Astrocyte of the spinal cord (primary cell): ENCODE data around the gene SLC7A7.
"Not testable (repeated sequence)": the region's sequence is repeated elsewhere in the genome, so short reads cannot be mapped to it uniquely, and the experiment has no call there.

Source experiments
- DNase-seq: peaks from one replicate; pipeline ENCODE4 v3.0.0; 2011; ENCODE audit warnings: low read depth, low spot score
- H3K4me3 ChIP-seq: 2 replicates; pipeline ENCODE4 v1.5.1; 2011; ENCODE audit warnings: low read depth, mild to moderate bottlenecking, low read length, moderate library complexity
- in situ Hi-C: cut with HindIII; loops from 2 replicates; pipeline ENCODE4 v1.10.0; 2017; ENCODE audit warnings: low sequenced_read_pairs
- TF ChIP-seq, protein P1 (sequence below): IDR thresholded peaks from 2 replicates; pipeline ENCODE4 v1.5.1; 2012; ENCODE audit warnings: low read depth, mild to moderate bottlenecking, low read length, inconsistent platforms

Gene SLC7A7

DNA sequence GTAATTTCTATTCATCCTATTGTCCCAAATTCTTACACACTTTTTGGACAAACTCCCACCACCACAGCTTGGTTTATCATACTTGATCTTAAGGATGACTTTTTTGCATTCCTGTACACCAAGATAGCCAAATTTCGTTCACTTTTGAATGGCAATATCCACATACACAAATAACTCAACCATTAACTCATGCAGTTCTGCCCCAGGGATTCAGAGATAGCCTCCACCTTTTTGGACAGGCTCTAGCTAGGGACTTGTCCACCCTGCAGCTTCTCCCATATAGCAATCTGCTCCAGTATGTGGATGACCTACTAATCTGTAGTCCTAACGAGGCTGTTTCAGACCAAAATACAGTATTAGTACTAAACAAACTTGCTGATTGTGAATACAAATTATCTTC lies 81.4 kb downstream of the SLC7A7 start:
- H3K4me3 ChIP-seq: no peak overlapping the region
- TF ChIP-seq, protein P1, sequence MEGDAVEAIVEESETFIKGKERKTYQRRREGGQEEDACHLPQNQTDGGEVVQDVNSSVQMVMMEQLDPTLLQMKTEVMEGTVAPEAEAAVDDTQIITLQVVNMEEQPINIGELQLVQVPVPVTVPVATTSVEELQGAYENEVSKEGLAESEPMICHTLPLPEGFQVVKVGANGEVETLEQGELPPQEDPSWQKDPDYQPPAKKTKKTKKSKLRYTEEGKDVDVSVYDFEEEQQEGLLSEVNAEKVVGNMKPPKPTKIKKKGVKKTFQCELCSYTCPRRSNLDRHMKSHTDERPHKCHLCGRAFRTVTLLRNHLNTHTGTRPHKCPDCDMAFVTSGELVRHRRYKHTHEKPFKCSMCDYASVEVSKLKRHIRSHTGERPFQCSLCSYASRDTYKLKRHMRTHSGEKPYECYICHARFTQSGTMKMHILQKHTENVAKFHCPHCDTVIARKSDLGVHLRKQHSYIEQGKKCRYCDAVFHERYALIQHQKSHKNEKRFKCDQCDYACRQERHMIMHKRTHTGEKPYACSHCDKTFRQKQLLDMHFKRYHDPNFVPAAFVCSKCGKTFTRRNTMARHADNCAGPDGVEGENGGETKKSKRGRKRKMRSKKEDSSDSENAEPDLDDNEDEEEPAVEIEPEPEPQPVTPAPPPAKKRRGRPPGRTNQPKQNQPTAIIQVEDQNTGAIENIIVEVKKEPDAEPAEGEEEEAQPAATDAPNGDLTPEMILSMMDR: no peak
- in situ Hi-C loops: no loop called here
- DNase-seq: no peak

DNA sequence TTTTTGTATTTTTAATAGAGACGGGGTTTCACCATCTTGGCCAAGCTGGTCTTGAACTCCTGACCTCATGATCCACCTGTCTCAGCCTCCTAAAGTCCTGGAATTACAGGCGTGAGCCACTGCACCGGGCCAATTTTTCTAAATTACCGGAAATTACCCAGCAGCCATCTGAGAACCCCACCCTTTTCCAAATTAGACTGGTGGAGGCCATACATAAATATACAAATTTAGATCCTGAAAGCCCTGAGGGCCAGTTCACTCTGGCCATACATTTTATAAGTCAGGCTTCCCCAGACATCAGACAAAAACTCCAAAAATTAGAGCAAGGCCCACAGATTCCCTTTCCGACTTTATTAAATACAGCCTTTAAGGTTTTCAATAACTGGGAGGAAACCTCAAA lies 83.2 kb downstream of the SLC7A7 start:
- DNase-seq, in situ Hi-C loops: not testable (repeated sequence)

DNA sequence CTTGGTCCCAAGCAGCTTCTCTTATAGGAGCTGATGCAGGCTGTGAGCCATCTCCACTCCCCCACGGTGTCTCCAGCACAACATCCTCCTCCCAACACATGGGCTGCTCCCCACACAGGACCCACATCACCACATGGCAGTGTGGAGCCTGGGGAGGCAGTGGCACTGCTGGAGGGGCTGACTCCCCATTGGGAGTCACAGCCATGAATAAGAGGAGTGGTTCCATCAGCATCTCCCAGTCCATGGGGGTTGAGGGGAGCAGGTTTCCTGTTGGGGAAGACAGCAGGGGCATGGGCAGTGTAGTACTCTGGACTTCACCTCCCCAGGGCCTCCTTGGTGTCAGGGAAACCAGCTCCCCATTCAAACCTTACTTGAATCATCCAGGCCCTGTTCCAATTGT lies 89.2 kb downstream of the SLC7A7 start:
- in situ Hi-C loops: no loop called here
- no peak overlapping the region for H3K4me3 ChIP-seq
- TF ChIP-seq, protein P1: no peak
- DNase-seq: no peak

More for the DNA sequence above, 83.2 kb downstream of the SLC7A7 start:
- H3K4me3 ChIP-seq: not testable (repeated sequence)

DNA sequence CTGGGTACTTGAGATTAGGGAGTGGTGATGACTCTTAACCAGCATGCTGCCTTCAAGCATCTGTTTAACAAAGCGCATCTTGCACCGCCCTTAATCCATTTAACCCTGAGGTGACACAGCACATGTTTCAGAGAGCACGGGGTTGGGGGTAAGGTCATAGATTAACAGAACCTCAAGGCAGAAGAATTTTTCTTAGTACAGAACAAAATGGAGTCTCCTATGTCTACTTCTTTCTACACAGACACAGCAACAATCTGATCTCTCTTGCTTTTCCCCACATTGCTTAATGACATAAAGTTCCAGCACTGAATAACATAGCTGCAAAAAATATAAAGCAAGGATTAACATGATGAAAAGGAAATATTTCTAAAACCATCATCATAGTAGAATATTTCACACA lies 89.9 kb downstream of the SLC7A7 start:
- H3K4me3 ChIP-seq, DNase-seq, in situ Hi-C loops: not testable (repeated sequence)

DNA sequence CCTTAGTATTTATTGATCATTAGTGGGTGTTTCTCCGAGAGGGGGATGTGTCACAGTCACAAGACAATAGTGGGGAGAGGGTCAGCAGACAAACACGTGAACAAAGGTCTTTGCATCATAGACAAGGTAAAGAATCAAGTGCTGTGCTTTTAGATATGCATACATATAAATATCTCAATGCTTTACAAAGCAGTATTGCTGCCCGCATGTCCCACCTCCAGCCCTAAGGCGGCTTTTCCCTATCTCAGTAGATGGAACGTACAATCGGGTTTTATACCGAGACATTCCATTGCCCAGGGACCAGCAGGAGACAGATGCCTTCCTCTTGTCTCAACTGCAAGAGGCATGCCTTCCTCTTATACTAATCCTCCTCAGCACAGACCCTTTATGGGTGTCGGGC lies 90.4 kb downstream of the SLC7A7 start:
- H3K4me3 ChIP-seq, DNase-seq, in situ Hi-C loops: not testable (repeated sequence)

DNA sequence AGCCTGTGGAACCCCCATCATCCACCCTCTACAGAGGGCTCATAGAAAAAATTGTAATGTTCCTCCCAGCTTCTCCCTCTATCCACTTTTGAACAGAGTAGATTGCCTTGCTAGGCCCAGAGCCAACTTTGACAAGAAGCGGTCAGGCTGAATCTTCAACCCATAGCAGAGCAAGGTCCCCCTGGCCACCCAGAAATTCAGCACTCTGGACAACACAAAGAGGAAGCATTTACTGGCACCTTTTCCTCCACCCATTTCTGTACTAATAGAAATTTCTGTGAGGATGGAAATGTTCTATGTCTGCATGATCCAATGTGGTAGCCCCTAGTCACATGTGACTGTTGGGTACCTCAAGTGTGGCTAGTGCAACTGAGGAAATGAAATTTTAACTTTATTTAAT lies 91.4 kb downstream of the SLC7A7 start:
- TF ChIP-seq, protein P1: no peak
- no peak overlapping the region for H3K4me3 ChIP-seq
- DNase-seq: no peak
- in situ Hi-C loops: no loop called here
